ENCODE data around the gene TMSB15C. TPM values are rescaled to one million over a fixed set of nuclear protein-coding genes. Genes with fewer than 3 reads are reported as not detected.
A peak's percentile ranks its signal among the peaks of the same experiment; 100 is the strongest.

Gene TMSB15C
- total and polyA plus RNA-seq, 2 donors (not counting 3 experiments of a cell fraction or from before 2014, with no cell fraction given), result 3.1 to 7.0 TPM

DNA sequence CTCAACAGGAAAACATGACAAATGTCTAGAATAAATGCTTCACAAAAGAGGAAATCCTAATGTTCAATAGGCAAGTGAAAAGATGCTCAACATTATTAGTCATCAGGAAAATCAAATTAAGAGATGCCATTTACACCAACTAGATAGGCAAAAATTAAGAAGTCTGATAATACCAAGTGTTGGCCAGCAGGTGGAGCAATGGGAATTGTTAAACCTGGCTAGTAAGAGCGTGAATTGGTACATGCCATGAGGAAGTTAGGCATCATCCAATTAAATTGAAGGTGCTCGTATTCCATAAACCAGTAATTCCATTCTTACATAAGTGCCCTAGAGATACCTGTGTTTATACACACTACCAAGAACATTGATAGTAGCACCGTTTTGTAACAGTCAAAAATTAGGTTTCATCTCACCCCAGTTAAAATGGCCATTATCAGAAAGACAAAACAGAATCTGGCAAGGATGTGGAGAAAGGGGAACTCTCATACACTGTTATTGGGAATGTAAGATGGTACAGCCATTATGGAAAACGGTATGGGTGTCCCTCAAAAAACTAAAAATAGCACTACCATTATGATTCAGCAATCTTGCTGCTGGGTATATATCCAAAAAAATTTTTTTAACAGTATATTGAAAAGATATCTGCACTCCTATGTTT is 22.2 kb upstream of the TMSB15C start:
- dilution Hi-C loops (cut with MboI; ENCODE audit: extremely low pct_ligation_motif_present, low sequenced_read_pairs), result no loop called here
- ChIA-PET CTCF (interaction anchor here (1.6 to 2.8 kb wide), 2 partner anchors 15 to 39 kb away, joined by 13 to 19 read pairs; partner anchors contain the start of gene ZCCHC18), POLR2A (no interaction called here)
- Histone ChIP-seq H3K9me1 (replicated peaks; ENCODE audit: control insufficient read depth, extremely low read depth, insufficient read depth, low read length) (no peaks in the 10 kb centered on the region), H3K27ac (ENCODE audit: insufficient read depth, low read depth, low read length) (no peak overlapping the region), H3K79me2 (ENCODE audit: control insufficient read depth, insufficient read depth, low read length) (no peaks in the 10 kb centered on the region), H3K4me3 (replicated peaks in 1 of 3; ENCODE audit: insufficient read depth in 1 of 3, low read depth in 1 of 3, low read length in 3 of 3) (no peak overlapping the region), H3K36me3 (ENCODE audit: control insufficient read depth in 2 of 2, extremely low read depth in 1 of 2, insufficient read depth in 2 of 2, low read length in 2 of 2) (no peaks in the 10 kb centered on the region), H3K9me3 (replicated peaks; ENCODE audit: control insufficient read depth, insufficient read depth, low read length) (no peaks in the 10 kb centered on the region), H3K27me3 (ENCODE audit: control insufficient read depth in 2 of 2, insufficient read depth in 2 of 2, low read length in 2 of 2) (no peaks in the 10 kb centered on the region), H4K20me1 (replicated peaks; ENCODE audit: control insufficient read depth, extremely low read depth, insufficient read depth, low read length) (no peaks in the 10 kb centered on the region), H3K4me1 (ENCODE audit: control insufficient read depth, extremely low read depth, insufficient read depth, low read length) (no peaks in the 10 kb centered on the region), H3K4me2 (ENCODE audit: insufficient read depth, low read length) (no peak overlapping the region), H3K9ac (replicated peaks; ENCODE audit: extremely low read depth, insufficient read depth, low read length) (no peak overlapping the region), H2AFZ (ENCODE audit: low read depth, low read length) (no peak overlapping the region)
- TF ChIP-seq POLR2A (IDR thresholded peaks at IDR 0.05; ENCODE audit: low read depth, low read length), result no peak
- TF ChIP-seq POLR2AphosphoS5 (IDR thresholded peaks at IDR 0.05; ENCODE audit: insufficient read depth, low read depth, low read length), result no peak
- TF ChIP-seq, protein P1, sequence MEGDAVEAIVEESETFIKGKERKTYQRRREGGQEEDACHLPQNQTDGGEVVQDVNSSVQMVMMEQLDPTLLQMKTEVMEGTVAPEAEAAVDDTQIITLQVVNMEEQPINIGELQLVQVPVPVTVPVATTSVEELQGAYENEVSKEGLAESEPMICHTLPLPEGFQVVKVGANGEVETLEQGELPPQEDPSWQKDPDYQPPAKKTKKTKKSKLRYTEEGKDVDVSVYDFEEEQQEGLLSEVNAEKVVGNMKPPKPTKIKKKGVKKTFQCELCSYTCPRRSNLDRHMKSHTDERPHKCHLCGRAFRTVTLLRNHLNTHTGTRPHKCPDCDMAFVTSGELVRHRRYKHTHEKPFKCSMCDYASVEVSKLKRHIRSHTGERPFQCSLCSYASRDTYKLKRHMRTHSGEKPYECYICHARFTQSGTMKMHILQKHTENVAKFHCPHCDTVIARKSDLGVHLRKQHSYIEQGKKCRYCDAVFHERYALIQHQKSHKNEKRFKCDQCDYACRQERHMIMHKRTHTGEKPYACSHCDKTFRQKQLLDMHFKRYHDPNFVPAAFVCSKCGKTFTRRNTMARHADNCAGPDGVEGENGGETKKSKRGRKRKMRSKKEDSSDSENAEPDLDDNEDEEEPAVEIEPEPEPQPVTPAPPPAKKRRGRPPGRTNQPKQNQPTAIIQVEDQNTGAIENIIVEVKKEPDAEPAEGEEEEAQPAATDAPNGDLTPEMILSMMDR (IDR thresholded peaks at IDR 0.05; ENCODE audit: extremely low read depth in 1 of 2, insufficient read depth in 1 of 2, low read depth in 1 of 2, low read length in 2 of 2), result peak in 1 of 2 donors; percentile 33
- intact Hi-C loops (cut with micrococcal nuclease), result loop anchor here (1.0 kb wide), 3 partner anchors 15 to 173 kb away; no protein-coding TSS in a partner anchor
- BruUV-seq (replicated peaks), result no TSS peak
- FAIRE-seq (peak; percentile 50), DNase-seq (ENCODE audit: low read depth, low spot score) (peak; percentile 74)

DNA sequence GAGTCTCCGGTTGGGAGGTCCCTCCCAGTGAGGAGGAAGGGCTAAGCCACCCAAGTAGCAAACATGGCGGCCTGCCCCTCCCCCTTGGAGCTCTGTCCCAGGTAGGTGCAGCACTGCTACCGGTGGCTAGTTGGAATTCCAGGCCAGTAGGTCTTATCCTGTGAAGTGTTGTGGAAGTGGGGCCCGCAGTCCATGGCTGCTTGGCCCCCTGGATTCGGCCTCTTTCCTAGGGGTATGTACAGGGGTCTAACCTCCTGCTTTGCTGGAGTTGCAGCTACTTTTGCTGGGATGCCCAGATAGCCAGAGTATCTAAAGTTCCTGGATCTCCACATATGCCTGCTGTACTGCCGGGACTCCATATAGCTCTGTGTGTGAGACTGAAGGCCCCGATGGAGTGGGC is 9.9 kb upstream of the TMSB15C start:
- Histone ChIP-seq H3K9me3 (replicated peaks; ENCODE audit: control insufficient read depth, insufficient read depth, low read length) (no peaks in the 10 kb centered on the region), H3K9me1 (replicated peaks; ENCODE audit: control insufficient read depth, extremely low read depth, insufficient read depth, low read length) (no peaks in the 10 kb centered on the region), H3K4me3 (replicated peaks in 1 of 3; ENCODE audit: insufficient read depth in 1 of 3, low read depth in 1 of 3, low read length in 3 of 3) (no peak overlapping the region), H3K27ac (ENCODE audit: insufficient read depth, low read depth, low read length) (no peak overlapping the region), H3K79me2 (ENCODE audit: control insufficient read depth, insufficient read depth, low read length) (no peaks in the 10 kb centered on the region), H3K27me3 (ENCODE audit: control insufficient read depth in 2 of 2, insufficient read depth in 2 of 2, low read length in 2 of 2) (no peaks in the 10 kb centered on the region), H3K4me2 (ENCODE audit: insufficient read depth, low read length) (no peak overlapping the region), H2AFZ (ENCODE audit: low read depth, low read length) (no peak overlapping the region), H3K36me3 (ENCODE audit: control insufficient read depth in 2 of 2, extremely low read depth in 1 of 2, insufficient read depth in 2 of 2, low read length in 2 of 2) (no peaks in the 10 kb centered on the region), H4K20me1 (replicated peaks; ENCODE audit: control insufficient read depth, extremely low read depth, insufficient read depth, low read length) (no peaks in the 10 kb centered on the region), H3K9ac (replicated peaks; ENCODE audit: extremely low read depth, insufficient read depth, low read length) (no peak overlapping the region), H3K4me1 (ENCODE audit: control insufficient read depth, extremely low read depth, insufficient read depth, low read length) (no peaks in the 10 kb centered on the region)
- FAIRE-seq (no peak), DNase-seq (ENCODE audit: low read depth, low spot score) (no peak)
- POLR2A ChIA-PET, result no interaction called here
- TF ChIP-seq FOS (IDR thresholded peaks at IDR 0.05; ENCODE audit: borderline replicate concordance, insufficient read depth, low read length), result no peak
- CTCF ChIA-PET, result no interaction called here
- no TSS peak for BruUV-seq (replicated peaks)
- dilution Hi-C loops (cut with MboI; ENCODE audit: extremely low pct_ligation_motif_present, low sequenced_read_pairs) (no loop called here), intact Hi-C loops (cut with micrococcal nuclease) (no loop called here)

All from endothelial cell of umbilical vein (primary cell).